Epithelial cell of proximal tubule (primary cell): ENCODE results near the gene PARN. TPM values are rescaled to one million over a fixed set of nuclear protein-coding genes. Genes with fewer than 3 reads are reported as not detected.

ENCODE experiments used
- DNase-seq: peaks from one replicate; pipeline ENCODE4 v3.0.0-alpha.2; 2011; ENCODE audit warnings: low read depth
- H3K4me3 ChIP-seq: 2 replicates; pipeline ENCODE4 v1.5.1; 2011; ENCODE audit warnings: low read depth, mild to moderate bottlenecking, low read length
- CTCF ChIP-seq: conservative IDR thresholded peaks from 2 replicates; pipeline ENCODE4 v1.5.1; 2012; ENCODE audit warnings: low read depth, mild to moderate bottlenecking, low read length
- total RNA-seq: library from RNA; depleted of rRNA; stranded (reverse); fragments of >200 nt; gene quantifications from 2 replicates; pipeline ENCODE4 v1.2.3, GENCODE V29; 2015

The PARN gene
- total RNA-seq, 1 donor from 2014 or later = 28.5 TPM

- no peak overlapping the region for H3K4me3 ChIP-seq
- DNase-seq = no peak
- TF ChIP-seq CTCF = no peak
These were observed 38.6 kb upstream of the PARN start for GRCh38 chr16:14668556-14669223.

GRCh38 chr16:14667347-14668266 is 37.5 kb upstream of the PARN start:
- no peak overlapping the region for H3K4me3 ChIP-seq
- TF ChIP-seq CTCF = no peak
- no peak for DNase-seq

GRCh38 chr16:14658063-14658462 is 28.0 kb upstream of the PARN start:
- no peak for DNase-seq
- no peak overlapping the region for H3K4me3 ChIP-seq
- TF ChIP-seq CTCF = no peak

GRCh38 chr16:14652726-14653125 is 22.7 kb upstream of the PARN start:
- no peak overlapping the region for H3K4me3 ChIP-seq
- no peak for TF ChIP-seq CTCF
- no peak for DNase-seq

GRCh38 chr16:14650629-14651028 is 20.6 kb upstream of the PARN start:
- no peak for DNase-seq
- H3K4me3 ChIP-seq = no peak overlapping the region
- TF ChIP-seq CTCF = no peak

GRCh38 chr16:14649816-14650215 is 19.8 kb upstream of the PARN start:
- no peak for TF ChIP-seq CTCF

GRCh38 chr16:14641926-14642325 is 11.9 kb upstream of the PARN start:
- no peak for DNase-seq
- TF ChIP-seq CTCF = no peak
- H3K4me3 ChIP-seq = no peak overlapping the region

More at GRCh38 chr16:14649816-14650215, 19.8 kb upstream of the PARN start:
- no peak for DNase-seq
- no peak overlapping the region for H3K4me3 ChIP-seq
